GM18526 (cell line): Measurements from ENCODE around the gene ISCA2.

Source experiments
- POLR2A ChIP-seq: IDR thresholded peaks from 3 replicates; pipeline ENCODE4 v1.6.1; 2011; ENCODE audit not compliant: insufficient read length; ENCODE audit errors: extremely low read depth

Gene ISCA2

GRCh38 chr14:74475678-74476077, 17.9 kb upstream of the ISCA2 start:
- TF ChIP-seq POLR2A: no peak

DNA sequence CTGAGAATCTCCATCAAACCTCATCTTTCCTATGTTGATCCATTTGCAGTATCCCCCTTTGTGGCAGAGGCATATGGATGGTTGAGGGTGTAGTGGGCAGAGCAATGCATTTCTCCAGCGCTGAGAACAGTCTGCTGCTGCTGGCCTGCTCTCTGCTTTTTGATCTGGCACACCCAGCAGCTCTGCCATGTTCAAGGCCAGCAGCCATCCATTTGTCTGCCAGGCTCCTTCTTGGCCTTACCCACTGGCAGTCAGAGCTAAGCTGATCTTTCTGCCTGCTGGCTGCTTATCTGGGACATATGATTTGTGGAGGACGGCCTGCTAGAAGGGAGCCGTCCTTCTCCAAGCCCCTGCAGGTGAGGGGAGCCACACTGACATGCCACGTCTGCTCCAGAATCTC, 17.5 kb upstream of the ISCA2 start:
- TF ChIP-seq POLR2A: no peak

GRCh38 chr14:74476607-74477006, 17.0 kb upstream of the ISCA2 start:
- TF ChIP-seq POLR2A: no peak

GRCh38 chr14:74478996-74479635, 14.4 kb upstream of the ISCA2 start:
- TF ChIP-seq POLR2A: no peak

DNA sequence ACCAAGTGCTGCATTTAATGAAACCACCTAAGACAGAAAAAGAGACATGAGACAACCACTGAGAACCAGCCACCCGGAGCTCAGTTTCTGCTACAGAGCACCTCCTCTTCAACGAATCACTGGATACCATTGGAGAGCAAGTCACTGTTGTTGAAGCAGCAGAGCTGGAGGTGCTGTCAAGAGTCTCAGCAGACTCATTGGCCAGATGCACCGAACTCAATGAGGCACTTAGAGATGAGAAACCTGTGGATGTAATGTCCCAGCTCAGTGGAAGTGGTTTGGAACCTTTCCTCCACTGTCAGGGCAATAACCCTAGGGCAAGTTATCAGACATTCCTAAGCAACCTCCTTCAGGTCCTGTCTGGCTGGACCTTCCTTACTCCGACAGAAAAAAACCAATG, 13.5 kb upstream of the ISCA2 start:
- no peak for TF ChIP-seq POLR2A

DNA sequence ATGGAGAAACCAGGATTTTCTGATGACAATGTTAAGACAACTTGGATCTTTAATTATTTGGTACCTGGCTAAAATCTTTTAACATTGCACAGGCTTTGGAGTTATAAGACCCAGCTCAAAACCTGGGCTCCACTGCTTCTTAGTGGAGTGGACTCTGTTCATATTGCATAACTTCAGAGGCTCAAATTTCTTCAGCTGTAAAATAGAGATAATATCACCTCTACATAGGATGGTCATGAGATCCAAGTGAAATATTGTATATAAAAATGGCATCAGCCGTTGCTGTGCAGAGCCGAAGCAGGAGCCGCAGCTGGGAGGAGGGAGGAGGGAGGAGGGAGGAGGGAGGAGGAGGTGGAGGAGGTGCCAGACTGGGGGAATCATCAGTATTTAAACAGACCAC, 11.0 kb upstream of the ISCA2 start:
- no peak for TF ChIP-seq POLR2A

GRCh38 chr14:74483321-74483720, 10.2 kb upstream of the ISCA2 start:
- TF ChIP-seq POLR2A: no peak

GRCh38 chr14:74486164-74486563, 7.4 kb upstream of the ISCA2 start:
- no peak for TF ChIP-seq POLR2A

GRCh38 chr14:74488786-74489397, 4.7 kb upstream of the ISCA2 start:
- TF ChIP-seq POLR2A: no peak

- TF ChIP-seq POLR2A: no peak
Measured at GRCh38 chr14:74490486-74490885, 3.1 kb upstream of the ISCA2 start.

- no peak for TF ChIP-seq POLR2A
Measured at GRCh38 chr14:74491956-74492775, 1.4 kb upstream of the ISCA2 start.

DNA sequence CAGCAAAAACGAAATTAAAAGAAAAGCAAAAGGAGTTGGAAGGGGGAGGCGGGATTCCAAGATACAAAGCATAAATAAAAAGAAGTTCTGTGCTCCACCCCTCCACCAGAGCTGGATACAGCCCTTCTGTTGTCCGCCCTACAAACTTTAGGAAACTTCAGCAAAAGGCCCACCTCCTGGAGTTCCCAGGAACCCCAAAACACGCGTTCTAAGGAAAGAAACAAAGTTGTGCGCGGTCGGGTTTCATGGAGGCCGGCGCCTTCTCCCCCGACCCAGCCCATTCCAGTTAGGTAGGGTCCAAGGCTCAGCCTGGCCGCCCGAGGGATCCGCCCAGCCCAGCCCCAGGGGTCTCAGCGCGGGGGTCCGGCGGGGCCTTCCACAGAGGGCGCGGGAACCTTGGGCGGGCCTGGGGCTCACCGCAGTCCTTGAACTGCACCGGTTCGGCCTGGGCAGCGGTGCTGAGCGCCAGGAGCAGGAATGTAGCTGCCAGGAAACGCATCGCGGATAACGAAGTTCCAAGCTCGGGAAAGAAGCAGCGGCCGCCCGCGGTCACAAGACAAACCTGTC, 706 bp upstream of the ISCA2 start, which contains the start of gene NPC2:
Gene NPC2 (minus strand): TSS at position 530 of the 567 bp plus-strand sequence. CDS start 31 bp downstream, at position 499.
- peak; percentile 55 for TF ChIP-seq POLR2A

GRCh38 chr14:74495356-74495755, 1.8 kb downstream of the ISCA2 start:
- no peak for TF ChIP-seq POLR2A

GRCh38 chr14:74500417-74501134, 7.0 kb downstream of the ISCA2 start:
- no peak for TF ChIP-seq POLR2A

- no peak for TF ChIP-seq POLR2A
Measured at GRCh38 chr14:74501135-74501614, 7.6 kb downstream of the ISCA2 start.
